AG20443 (cell line): Measurements from ENCODE around the gene TNNC1.

Source experiments
- DNase-seq: peaks from one replicate; pipeline ENCODE4 v3.0.0; 2012; ENCODE audit warnings: low spot score, mixed read lengths

The TNNC1 gene

GRCh38 chr3:52443791-52444687 is 9.8 kb downstream of the TNNC1 start:
- DNase-seq: no peak

- DNase-seq: no peak
These were observed 10.6 kb downstream of the TNNC1 start for GRCh38 chr3:52443268-52443610.

GRCh38 chr3:52442409-52443267 is 11.2 kb downstream of the TNNC1 start:
- DNase-seq: no peak

GRCh38 chr3:52441772-52442332 is 12.0 kb downstream of the TNNC1 start:
- no peak for DNase-seq

- no peak for DNase-seq
These were observed 12.6 kb downstream of the TNNC1 start for GRCh38 chr3:52441091-52441771.

GRCh38 chr3:52440671-52441070 is 13.2 kb downstream of the TNNC1 start:
- DNase-seq: no peak

- DNase-seq: no peak
These were observed 13.6 kb downstream of the TNNC1 start for GRCh38 chr3:52440249-52440551.

- DNase-seq: no peak
These were observed 14.2 kb downstream of the TNNC1 start for GRCh38 chr3:52439426-52440248.

GRCh38 chr3:52438579-52439425 is 15.0 kb downstream of the TNNC1 start:
- DNase-seq: no peak

- no peak for DNase-seq
These were observed 15.8 kb downstream of the TNNC1 start for GRCh38 chr3:52438104-52438376.

GRCh38 chr3:52437326-52438103 is 16.3 kb downstream of the TNNC1 start:
- no peak for DNase-seq

- peak; percentile 77 for DNase-seq
These were observed 17.2 kb downstream of the TNNC1 start for GRCh38 chr3:52436500-52437149.

GRCh38 chr3:52435246-52436101 is 18.4 kb downstream of the TNNC1 start:
- no peak for DNase-seq

GRCh38 chr3:52434491-52435115 is 19.2 kb downstream of the TNNC1 start:
- DNase-seq: no peak

GRCh38 chr3:52433996-52434479 is 19.8 kb downstream of the TNNC1 start:
- DNase-seq: no peak

GRCh38 chr3:52433328-52433995 is 20.4 kb downstream of the TNNC1 start:
- no peak for DNase-seq

- DNase-seq: no peak
These were observed 21.1 kb downstream of the TNNC1 start for GRCh38 chr3:52432691-52433141.
